PFSK-1 (cell line): ENCODE measurements around the gene KDF1.

ENCODE experiments used
- FOXP2 ChIP-seq: optimal IDR thresholded peaks from 2 replicates; pipeline ENCODE3; 2011; ENCODE audit warnings: borderline replicate concordance, control low read depth, inconsistent platforms; ENCODE audit not compliant: insufficient read depth; ENCODE audit errors: extremely low read length, extremely low read depth
- POLR2AphosphoS5 ChIP-seq: IDR thresholded peaks from 2 replicates; pipeline ENCODE4 v1.6.1; 2012; ENCODE audit warnings: low read depth, mild to moderate bottlenecking, control low read depth, low read length, moderate library complexity
- SIN3A ChIP-seq: IDR thresholded peaks from 2 replicates; pipeline ENCODE4 v1.6.1; 2012; ENCODE audit warnings: mild to moderate bottlenecking, low read length, moderate library complexity, borderline replicate concordance; ENCODE audit not compliant: insufficient read depth
- TAF1 ChIP-seq: IDR thresholded peaks from 2 replicates; pipeline ENCODE4 v1.6.1; 2012; ENCODE audit warnings: low read length, control low read depth, borderline replicate concordance; ENCODE audit not compliant: insufficient read depth
- TF ChIP-seq, protein P1 (sequence below), 2 experiments: IDR thresholded peaks; 2 replicates each; pipeline versions ENCODE4 v1.6.1 to v1.8.0; 2011 to 2012; ENCODE audit warnings: low read depth in 2 of 2, low read length in 2 of 2, control low read depth in 1 of 2, inconsistent platforms in 1 of 2, mild to moderate bottlenecking in 1 of 2, moderate library complexity in 1 of 2; ENCODE audit not compliant: insufficient read depth in 1 of 2

DNA sequence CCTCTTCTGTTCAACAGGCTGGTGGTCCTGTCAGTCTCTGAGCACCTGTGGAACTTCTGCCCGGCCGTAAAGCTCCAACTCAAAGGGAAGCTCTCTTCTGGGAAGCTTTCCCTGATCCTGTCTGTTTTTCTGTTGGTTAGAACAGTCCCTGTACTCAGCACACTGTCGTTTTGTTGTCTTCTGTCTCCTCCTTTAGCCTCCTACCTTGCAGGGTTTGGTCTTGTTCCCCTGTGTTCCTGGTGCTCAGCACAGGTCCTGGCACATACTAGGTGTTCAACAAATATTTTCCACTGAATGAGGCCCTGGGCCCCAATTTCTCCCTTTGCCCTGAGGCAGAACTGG is 328 bp upstream of the KDF1 start:
- TF ChIP-seq, protein P1, sequence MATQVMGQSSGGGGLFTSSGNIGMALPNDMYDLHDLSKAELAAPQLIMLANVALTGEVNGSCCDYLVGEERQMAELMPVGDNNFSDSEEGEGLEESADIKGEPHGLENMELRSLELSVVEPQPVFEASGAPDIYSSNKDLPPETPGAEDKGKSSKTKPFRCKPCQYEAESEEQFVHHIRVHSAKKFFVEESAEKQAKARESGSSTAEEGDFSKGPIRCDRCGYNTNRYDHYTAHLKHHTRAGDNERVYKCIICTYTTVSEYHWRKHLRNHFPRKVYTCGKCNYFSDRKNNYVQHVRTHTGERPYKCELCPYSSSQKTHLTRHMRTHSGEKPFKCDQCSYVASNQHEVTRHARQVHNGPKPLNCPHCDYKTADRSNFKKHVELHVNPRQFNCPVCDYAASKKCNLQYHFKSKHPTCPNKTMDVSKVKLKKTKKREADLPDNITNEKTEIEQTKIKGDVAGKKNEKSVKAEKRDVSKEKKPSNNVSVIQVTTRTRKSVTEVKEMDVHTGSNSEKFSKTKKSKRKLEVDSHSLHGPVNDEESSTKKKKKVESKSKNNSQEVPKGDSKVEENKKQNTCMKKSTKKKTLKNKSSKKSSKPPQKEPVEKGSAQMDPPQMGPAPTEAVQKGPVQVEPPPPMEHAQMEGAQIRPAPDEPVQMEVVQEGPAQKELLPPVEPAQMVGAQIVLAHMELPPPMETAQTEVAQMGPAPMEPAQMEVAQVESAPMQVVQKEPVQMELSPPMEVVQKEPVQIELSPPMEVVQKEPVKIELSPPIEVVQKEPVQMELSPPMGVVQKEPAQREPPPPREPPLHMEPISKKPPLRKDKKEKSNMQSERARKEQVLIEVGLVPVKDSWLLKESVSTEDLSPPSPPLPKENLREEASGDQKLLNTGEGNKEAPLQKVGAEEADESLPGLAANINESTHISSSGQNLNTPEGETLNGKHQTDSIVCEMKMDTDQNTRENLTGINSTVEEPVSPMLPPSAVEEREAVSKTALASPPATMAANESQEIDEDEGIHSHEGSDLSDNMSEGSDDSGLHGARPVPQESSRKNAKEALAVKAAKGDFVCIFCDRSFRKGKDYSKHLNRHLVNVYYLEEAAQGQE (IDR thresholded peaks at IDR 0.05; ENCODE audit: insufficient read depth in 1 of 2, low read depth in 2 of 2, low read length in 2 of 2): no peak
- TF ChIP-seq POLR2AphosphoS5: no peak
- no peak for TF ChIP-seq TAF1
- TF ChIP-seq FOXP2: no peak
- no peak for TF ChIP-seq SIN3A
